ENCODE data around the gene INTS11.

DNA sequence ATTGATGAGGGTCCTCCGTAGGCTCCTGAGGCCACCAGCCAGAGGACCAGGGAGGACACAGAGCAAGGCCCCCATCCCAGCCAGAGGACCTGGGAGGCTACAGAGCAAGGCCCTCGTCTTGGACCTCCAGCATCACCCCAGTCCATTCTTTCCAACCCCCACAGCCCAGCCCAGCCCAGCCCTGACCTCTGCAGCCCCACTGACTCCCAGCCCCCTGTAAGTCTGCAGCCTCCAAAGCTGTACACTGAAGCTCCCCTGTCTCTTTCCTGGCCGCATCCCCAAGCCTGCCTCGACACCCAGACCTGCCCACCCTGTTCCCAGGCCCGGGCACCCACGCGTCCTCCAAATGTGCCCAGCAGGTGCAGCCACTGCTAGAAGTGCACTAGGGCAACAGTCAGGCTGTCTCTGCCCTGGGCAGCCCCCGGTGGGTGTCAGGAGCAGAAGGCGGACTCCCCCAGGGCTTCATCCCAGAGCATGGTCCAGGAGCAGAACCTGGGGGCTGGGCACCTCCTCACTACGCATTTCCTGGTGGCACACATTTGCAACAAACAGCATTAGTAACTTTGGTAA lies 22.7 kb upstream of the INTS11 start:
- TF ChIP-seq CTCF (conservative IDR thresholded peaks at IDR 0.05; ENCODE audit: low read depth, low read length) (no peak), EZH2 (IDR thresholded peaks at IDR 0.05; ENCODE audit: low read length, unreplicated experiment) (no peak)

Measured in PC-3 (cell line).